Osteoblast (primary cell): Measurements from ENCODE around the gene ANO7. TPM values are rescaled to one million over a fixed set of nuclear protein-coding genes. Genes with fewer than 3 reads are reported as not detected.

Experiments used
- DNase-seq: peaks from one replicate; pipeline ENCODE4 v3.0.0; 2011; ENCODE audit warnings: low spot score, mixed read lengths; ENCODE audit not compliant: insufficient read length; ENCODE audit errors: missing footprints
- H2AFZ ChIP-seq: 2 replicates; pipeline ENCODE4 v1.6.0; 2011; ENCODE audit warnings: mild to moderate bottlenecking, low read length
- H3K27ac ChIP-seq: 2 replicates; pipeline ENCODE4 v1.5.1; 2011; ENCODE audit warnings: mild to moderate bottlenecking, low read depth, low read length, moderate library complexity
- H3K27me3 ChIP-seq: 2 replicates; pipeline ENCODE4 v1.6.0; 2012; ENCODE audit warnings: mild to moderate bottlenecking, control low read depth, inconsistent platforms, low read length, moderate library complexity; ENCODE audit not compliant: insufficient read depth
- H3K36me3 ChIP-seq: 2 replicates; pipeline ENCODE4 v1.5.1; 2011; ENCODE audit warnings: mild to moderate bottlenecking, low read length, control low read depth, moderate library complexity; ENCODE audit not compliant: insufficient read depth
- H3K4me1 ChIP-seq: 2 replicates; pipeline ENCODE4 v1.5.1; 2011; ENCODE audit warnings: mild to moderate bottlenecking, low read length, control low read depth, moderate library complexity; ENCODE audit not compliant: insufficient read depth
- H3K4me2 ChIP-seq: 2 replicates; pipeline ENCODE4 v1.6.0; 2011; ENCODE audit warnings: mild to moderate bottlenecking, low read length; ENCODE audit not compliant: insufficient read depth
- H3K4me3 ChIP-seq: fragments of 200-600 bp; sonication (generic); 3 replicates; pipeline ENCODE4 v1.5.1; 2012; ENCODE audit warnings: mild to moderate bottlenecking, low read length, inconsistent platforms; ENCODE audit not compliant: insufficient read depth
- H3K79me2 ChIP-seq: 2 replicates; pipeline ENCODE4 v1.6.0; 2012; ENCODE audit warnings: mild to moderate bottlenecking, low read length, control low read depth, inconsistent platforms; ENCODE audit not compliant: insufficient read depth
- H3K9me3 ChIP-seq: 2 replicates; pipeline ENCODE4 v1.5.1; 2011; ENCODE audit warnings: low read depth, low read length, control low read depth
- H4K20me1 ChIP-seq: 2 replicates; pipeline ENCODE4 v1.6.0; 2012; ENCODE audit warnings: mild to moderate bottlenecking, low read length, control low read depth; ENCODE audit not compliant: insufficient read depth
- CTCF ChIP-seq: IDR thresholded peaks from 2 replicates; pipeline ENCODE4 v1.5.1; 2011; ENCODE audit warnings: mild to moderate bottlenecking, low read depth, low read length, moderate library complexity; ENCODE audit errors: extremely low read depth
- total RNA-seq: library from RNA; depleted of rRNA; stranded (reverse); fragments of >200 nt; gene quantifications from 2 replicates; pipeline ENCODE4 v1.2.3, GENCODE V29; 2012

The ANO7 gene
- total RNA-seq, 1 donor: 1.8 TPM

- TF ChIP-seq CTCF: no peak
- Histone ChIP-seq H3K27me3 (no peaks in the 10 kb centered on the region), H3K9me3 (no peaks in the 10 kb centered on the region), H3K27ac (no peak overlapping the region), H3K4me2 (no peak overlapping the region), H3K79me2 (peaks cover 96% of the 10 kb centered on the region), H2AFZ (no peak overlapping the region), H4K20me1 (peaks cover 61% of the 10 kb centered on the region), H3K4me3 (no peak overlapping the region), H3K4me1 (peaks cover 29% of the 10 kb centered on the region), H3K36me3 (no peaks in the 10 kb centered on the region)
- peak; percentile 9 for DNase-seq
Observed at GRCh38 chr2:241274127-241274526, 85.7 kb downstream of the ANO7 start.

Other genes starting within 250 kb of the ANO7 start
- 94.8 and 127 TPM in 2 replicates for gene SNED1, start 190.1 kb upstream of the ANO7 start, total RNA-seq
- gene MTERF4, start 86.4 kb upstream of the ANO7 start, total RNA-seq: 20.3 and 30.0 TPM in 2 replicates
- gene PASK, start 39.2 kb upstream of the ANO7 start, total RNA-seq: 5.0 and 5.8 TPM in 2 replicates
- gene PPP1R7, start 38.2 kb upstream of the ANO7 start, total RNA-seq: 46.7 and 73.7 TPM in 2 replicates
- 1,414 and 1,418 TPM in 2 replicates for gene HDLBP, start 127.0 kb downstream of the ANO7 start, total RNA-seq
- gene SEPTIN2, start 127.2 kb downstream of the ANO7 start, total RNA-seq: 394 and 418 TPM in 2 replicates
- gene FARP2, start 167.6 kb downstream of the ANO7 start, total RNA-seq: 41.3 and 44.5 TPM in 2 replicates